Stromal cell of bone marrow (primary cell): Measurements from ENCODE around the gene PPARG.
A peak's percentile ranks its signal among the peaks of the same experiment; 100 is the strongest.
"Not testable (repeated sequence)": the region's sequence is repeated elsewhere in the genome, so short reads cannot be mapped to it uniquely, and the experiment has no call there.

Source experiments
- DNase-seq: peaks from one replicate; pipeline ENCODE4 v3.0.0-alpha.2; 2012; ENCODE audit warnings: low read depth

PPARG gene

DNA sequence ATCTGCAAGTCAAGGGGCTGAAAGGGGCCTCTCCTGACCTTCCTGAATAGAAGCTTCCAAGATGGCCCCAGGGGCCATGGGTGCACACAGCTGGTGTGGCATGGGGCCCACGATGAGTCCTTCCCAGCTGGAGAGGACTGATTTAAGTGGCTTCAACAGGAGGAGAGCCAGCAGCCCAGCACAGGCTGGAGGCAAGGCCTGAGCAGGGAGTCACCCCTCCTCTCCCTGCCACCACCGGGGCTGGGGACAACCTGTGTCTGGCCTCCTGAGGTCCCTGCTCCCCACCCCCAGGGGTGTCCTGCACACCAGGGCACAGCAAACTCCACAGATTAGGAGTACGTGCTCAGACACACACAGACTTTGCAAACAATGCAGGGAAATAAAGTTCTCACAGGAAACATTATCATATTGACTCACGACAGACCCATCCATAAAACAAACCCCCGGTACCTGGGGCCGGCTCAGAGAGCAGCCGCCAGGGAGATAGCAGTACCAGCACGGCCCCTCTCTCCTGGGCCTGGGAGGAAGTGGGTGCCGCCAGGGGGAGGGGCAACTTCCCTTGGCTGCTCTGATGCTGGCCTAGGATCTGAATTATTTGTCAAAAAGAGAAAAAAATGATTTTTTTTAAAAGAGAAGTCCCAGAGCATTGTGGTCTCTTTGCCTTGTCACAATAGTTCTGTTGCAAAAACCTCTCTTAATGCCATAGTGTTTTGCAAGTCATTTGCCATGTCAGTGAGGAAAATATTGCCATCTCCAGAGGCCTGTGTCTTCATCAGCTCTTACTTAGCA is 173.5 kb downstream of the PPARG start:
- DNase-seq, result no peak

DNA sequence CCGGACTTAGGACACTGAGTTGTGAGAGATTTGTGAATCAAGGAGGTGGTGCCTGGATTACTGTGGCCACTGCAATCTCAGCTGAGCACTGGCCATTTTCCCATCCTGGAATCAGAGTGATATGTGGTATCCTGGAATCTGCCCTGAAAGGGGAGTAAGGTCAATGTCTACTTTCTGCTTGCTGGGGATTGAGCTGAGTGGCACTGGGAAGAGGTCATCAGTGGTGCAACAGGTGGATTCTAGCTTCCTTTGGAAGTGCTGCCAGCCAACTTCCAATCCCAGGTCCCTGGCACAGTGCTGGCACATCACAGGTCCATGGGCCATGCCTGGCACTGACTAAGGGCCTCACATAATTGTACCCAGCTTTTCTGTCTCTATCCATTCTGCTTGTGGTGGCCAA is 174.8 kb downstream of the PPARG start:
- no peak for DNase-seq

DNA sequence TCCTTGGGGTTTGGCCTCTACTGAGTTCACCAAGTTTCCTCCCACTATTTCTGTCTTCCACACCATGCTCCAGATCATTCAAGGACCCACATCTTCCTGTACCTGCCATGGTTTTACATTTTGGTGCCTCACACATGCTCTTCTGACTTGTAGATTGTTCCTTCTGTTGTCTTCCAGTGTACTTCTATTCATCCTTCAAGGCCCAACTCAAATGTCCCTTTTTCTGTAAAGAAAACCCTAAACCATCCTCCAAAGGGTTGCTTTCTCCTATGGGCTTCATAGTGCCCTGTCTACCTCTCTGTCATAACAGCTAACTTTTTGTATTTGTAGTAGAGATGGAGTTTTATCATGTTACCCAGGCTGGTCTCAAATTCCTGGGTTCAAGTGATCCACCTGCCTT is 175.3 kb downstream of the PPARG start:
- no peak for DNase-seq

DNA sequence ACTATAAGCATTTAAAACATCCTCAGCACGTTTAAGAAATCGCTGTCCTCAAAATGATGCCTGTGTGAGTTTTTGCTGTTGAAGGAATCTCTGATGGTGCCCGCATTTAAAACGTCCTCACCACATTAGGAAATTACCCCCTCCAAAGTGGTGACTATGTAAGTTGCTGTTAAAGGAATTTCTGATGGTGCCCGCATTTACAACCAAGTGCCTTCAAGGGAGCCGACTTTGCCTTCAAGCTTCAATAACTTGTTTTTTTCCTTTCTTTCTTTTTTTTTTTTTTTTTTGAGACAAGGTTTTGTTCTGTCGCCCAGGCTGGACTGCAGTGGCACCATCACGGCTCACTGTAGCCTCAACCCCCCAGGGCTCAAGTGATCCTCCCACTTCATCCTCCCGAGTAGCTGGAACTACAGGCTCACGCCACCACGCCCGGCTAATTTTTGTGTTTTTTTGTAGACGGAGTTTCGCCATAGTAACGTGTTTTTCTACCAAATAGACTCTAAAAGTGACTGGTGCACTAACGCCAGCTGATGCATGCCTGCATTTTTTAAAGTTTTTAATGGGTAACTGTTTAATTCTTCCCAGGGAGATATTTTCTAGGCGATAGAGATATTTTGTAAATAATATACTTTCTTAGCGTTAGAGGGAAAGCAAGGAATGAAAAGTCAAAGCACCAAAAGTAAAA is 176.4 kb downstream of the PPARG start:
- no peak for DNase-seq

DNA sequence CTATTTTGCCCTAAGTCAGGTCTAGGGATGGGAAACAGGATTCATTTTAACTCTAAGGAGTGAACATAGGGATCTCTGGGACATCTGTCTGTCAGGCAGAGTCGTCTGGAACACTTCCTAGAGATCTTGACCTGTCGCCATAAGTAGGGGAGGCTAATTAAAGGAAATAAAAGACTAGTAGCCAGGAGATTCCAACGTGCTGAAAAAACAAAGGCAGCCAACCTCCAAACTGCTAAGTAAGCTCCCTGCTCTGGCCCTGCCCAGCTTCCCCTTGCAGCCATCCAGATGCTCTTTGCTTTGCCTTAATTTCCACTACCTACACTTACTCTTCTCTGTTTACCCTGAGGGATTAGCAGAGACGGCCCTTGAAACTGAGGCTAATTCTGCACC is 177.0 kb downstream of the PPARG start:
- no peak for DNase-seq

DNA sequence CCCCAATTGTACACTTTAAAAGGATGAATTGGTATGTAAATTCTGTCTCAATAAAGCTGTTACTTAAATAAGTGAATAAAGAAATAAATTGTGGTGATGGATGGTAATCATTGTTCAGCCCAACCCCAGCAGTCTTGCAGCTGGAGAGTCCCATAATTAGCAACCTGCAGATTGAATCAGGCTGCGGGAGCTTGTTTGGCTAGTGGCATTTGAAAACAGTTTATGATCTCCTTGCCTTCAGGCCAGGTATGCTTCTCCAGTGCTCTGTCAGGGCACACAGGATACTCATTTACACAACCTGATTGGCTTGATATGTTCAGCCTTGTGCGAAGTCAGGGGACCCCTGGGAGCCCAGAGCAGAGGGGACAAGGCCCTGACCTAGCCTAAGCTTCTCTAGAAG is 178.9 kb downstream of the PPARG start:
- DNase-seq, result no peak

DNA sequence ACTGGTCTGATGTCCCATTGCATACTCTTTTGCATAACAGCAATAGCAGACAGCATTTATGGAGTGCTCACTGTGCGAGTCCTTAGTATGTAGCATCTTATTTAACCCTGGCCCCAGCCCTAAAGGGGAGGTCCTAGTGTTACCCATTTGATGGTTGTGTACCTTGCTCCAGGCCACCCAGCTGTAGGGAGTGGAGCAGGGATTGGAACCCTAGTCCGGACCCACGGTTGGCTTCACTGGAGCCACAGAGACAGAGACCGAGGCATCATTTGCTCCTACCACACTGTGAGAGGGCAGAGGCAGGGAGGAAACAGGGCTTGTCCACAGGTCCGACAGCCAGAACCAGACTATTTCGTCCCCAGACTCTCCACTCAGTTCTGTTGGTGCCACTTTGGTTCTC is 179.4 kb downstream of the PPARG start:
- DNase-seq, result no peak

DNA sequence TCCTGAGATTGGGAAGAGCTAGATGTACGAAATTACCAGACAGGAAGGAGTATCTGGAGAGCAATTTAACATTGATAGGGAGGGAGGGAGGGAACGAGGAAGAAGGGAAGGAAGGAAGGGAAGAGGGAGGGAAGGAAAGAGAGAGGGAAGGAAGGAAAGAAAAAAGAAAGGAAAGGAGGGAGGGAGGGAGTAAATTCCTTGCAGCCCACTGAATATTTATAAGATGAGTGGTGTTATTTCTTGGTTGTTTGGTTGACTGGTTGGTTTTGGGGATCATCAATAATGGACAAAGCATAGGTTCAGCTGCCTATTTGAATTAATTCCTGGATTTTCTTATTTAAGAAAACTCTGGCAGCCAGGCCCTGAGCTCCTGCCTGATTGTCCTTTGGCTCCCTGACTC is 179.9 kb downstream of the PPARG start:
- no peak for DNase-seq

DNA sequence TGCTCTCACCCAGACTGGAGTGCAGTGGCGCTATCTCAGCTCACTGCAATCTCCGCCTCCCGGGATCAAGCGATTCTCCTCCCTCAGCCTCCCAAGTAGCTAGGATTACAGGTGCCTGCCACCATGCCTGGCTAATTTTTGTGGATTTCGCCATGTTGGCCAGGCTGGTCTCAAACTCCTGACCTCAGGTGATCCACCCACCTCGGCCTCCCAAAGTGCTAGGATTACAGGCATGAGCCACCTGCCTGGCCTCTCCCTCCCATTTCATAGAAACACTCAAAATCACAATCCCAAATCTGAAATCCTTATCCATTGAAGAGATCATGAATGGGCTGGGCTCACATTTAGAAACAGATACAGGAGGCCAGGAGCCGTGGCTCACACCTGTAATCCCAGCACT is 180.4 kb downstream of the PPARG start:
- not testable (repeated sequence) for DNase-seq

DNA sequence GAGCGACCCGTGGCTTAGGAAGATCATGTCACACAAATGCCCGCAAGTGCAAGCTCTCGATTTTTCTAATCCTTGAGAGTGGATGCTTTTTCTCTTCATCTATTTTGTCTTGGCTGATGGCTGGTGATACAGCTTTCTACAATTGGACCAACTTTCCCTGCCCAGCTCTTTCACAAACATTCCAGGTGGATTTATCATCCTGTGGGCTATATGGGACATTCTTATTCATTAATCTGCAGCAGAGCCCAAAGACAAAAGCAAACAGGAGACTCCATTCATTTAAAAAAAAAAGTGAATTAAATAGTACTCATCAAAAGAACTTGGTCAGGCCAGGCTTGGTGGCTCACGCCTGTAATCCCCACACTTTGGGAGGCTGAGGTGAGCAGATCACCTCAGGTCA is 181.2 kb downstream of the PPARG start:
- no peak for DNase-seq

DNA sequence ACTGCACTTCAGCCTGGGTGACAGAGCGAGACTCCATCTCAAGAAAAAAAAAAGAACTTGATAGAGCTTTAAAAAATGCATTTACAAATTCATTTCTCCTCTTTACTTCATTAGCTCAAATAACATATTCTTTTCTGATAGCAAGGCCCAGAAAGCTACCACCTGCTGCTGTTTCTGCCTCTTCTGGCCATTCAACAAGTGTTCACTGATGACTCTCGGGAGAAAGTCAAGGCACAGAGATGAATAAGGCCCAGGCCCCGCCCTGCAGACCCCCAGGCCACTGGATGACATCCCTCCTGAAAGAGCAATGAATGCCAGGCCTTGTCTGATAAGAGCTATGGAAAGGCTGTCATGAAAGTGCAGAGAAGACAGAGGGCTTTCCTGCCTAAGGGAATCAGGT is 181.8 kb downstream of the PPARG start:
- no peak for DNase-seq

DNA sequence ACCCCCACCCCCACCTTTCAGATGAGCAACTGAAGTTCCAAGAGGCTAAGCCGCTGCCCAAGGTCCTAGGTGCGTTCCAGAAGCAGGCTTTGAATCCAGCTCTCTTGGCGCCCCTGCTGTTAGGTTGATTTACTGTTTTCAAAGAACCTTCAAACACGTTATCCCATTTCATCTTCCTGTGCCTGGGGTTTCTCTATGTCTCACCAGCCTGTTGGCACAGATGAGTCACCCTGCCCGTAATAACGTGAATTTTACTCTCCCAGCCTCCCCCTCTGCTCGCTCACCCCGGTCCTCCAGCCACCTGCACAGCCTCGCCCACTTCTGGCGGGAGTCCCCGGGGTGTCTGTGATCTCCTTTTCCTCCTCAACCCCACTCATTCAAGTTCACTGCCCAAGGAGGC is 182.4 kb downstream of the PPARG start:
- DNase-seq, result no peak

DNA sequence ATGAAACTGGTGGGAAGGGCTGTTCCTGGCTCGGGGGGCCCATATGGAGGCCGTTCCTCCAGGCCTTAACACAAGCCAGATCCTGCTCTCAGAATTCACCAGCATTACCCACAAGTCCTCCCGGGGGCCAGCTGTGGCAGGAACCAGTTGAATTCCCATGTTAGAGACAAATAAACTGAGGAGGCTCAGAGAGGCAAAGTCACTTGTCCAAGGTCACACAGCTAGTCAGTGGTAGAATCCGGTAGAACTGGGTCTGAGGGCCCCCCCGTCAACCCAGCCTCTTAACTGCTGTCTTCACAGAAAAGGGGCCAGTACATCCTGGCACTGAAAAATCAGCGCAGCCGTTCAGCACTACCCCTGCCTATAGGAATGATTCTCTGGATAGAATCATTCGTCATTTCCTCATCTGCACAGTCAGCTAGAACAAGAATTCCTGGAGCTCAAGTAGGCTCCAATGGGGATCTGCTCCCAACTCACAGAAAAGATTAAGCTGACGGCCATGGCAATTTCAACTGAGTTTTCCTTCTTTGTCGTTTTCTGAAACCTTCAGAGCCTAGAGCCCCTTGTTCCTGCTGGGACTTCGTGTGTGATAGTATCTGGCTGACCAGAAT is 183.2 kb downstream of the PPARG start:
- no peak for DNase-seq

DNA sequence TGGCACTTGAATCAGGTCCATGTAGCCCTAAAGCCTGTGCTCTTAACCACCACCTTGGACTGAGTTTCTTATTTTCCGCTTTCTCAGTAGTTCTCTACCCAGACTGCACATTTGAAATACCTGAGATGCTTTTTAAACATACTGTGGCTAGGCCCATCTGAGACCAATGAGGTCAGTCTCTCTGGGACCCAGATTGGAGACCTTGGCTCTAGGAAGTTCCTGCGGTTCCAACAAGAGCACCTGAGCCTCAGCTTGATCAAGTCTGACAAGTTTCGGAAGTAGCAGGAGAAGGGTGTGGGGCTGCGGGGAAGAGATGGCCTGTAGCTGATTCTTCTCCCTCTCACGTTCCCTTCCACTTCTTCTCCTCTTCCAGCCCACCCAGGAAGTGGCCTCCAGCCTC is 183.9 kb downstream of the PPARG start:
- DNase-seq, result no peak

DNA sequence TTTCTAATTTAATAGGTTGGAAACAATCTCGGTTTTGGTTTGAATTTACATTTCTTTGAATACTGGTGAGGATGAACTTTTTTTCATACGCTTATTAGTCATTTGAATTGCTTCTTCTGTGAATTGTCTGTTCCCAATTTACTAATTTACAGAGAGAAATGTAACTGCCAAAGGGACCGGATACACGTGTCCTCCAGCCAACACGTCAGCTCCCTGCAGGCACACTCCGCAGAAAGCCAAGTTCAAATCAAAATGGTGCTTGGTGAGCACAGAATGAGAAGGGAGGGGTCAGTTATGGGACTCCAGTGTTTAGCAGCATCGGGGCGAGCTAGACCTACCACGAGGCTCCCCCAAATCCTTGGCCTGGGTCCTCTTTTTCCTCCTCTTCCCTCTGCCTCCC is 184.6 kb downstream of the PPARG start:
- no peak for DNase-seq

DNA sequence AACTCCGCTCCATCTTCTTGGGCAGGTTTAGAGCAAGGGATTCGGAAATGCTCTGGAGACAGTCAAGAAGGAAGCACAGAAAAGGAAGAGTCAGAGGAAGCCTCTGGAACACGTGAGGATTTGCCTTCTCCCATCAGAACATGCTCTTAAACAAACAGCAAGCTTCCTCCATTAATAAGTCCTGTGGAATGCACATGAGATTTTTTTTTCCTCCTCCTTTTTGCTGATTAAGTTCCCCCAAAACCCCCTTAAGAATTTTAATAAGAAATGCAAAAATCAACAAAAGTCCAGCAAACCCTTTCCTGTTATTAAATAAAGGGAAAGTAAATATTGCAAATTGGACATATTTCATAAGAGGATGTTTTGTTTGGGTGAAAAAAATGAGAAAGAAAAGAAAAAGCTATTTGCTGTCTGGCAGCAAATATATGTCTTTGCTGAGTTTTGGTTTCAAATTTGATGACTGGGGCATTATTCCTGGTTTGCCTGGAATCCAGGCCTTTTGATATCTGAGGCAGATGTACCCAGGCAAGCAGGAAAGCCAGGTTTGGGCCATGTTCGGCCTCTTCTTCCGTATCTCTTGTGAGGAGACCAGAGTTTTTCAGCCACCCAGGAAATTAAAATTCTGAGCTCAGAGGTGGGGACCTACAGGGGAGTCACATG is 187.5 kb downstream of the PPARG start:
- DNase-seq, result peak; percentile 49

DNA sequence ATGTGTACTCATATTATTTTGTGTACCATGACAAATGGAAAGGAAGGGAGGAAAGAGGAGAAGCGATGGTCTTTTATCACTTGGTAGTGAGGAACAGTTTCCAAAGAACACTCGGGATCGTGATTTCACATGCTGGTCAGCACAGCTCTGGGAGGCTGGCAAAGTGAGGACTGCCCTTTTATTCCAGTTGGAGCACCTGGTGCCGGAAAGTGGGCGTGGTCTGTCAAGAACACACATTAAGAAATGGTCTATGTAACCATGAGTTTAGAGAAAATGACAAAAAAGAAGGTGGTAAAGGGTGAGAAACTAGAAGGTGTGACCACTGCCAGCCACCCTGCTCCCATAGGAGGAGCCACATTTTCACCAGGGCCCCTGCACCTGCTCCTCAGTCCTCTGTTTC is 188.4 kb downstream of the PPARG start:
- no peak for DNase-seq

DNA sequence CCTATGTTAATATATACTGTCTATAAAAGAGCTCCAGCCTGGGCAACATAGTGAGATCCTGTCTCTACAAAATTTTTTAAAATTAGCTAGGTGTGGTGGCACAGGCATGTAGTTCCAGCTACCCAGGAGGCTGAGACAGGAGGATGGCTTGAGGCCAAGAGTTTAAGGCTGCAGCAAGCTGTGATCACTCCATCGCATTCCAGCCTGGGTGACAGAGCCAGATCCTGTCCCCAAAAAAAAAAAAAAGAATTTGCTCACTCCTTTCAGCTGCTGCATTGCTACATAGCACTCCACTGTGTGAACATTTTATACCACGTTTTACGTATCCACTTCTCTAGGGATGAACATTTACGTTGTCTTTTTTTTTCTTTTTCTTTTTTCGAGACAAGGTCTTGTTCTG is 189.5 kb downstream of the PPARG start:
- DNase-seq, result no peak

DNA sequence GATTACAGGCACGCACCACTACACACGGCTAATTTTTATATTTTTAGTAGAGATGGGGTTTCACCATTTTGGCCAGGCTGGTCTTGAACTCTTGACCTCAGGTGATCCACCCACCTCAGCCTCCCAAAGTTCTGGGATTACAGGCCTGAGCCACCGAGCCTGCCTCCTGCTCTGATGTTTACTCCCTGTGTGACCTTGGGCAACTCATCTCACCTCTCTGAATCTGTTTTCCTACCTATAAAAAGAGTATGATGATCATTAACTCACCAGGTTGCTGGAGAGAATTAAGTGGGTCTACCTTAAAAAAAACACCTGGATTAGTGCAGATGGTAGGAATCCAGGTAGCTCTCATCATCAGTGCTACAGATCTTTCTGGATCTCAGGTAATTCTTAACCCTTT is 190.3 kb downstream of the PPARG start:
- not testable (repeated sequence) for DNase-seq

DNA sequence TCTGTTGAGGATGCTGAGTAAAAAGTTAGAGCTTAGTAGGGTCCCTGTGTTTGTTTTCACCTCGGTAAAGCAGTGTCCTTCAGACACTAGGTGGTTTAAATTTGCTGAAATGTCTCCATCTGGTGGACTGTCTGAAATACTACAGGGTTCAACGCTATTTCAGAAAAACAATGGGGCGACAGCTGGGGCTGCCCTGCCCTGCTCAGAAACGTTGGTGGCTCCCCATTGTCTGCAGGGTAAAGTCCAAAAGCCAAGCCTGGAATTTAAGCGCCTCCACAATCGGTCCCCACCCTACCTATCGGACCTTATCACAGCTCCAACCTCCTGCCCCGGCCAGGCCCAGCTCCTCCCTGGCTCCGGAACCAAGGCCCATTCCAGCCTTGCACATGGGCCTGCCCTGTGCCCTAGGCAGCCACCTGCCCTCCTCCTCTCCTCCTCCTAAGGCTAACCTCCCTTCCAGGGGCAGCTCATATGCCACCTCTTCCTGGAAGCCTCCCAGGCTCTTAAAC is 191.1 kb downstream of the PPARG start:
- no peak for DNase-seq

DNA sequence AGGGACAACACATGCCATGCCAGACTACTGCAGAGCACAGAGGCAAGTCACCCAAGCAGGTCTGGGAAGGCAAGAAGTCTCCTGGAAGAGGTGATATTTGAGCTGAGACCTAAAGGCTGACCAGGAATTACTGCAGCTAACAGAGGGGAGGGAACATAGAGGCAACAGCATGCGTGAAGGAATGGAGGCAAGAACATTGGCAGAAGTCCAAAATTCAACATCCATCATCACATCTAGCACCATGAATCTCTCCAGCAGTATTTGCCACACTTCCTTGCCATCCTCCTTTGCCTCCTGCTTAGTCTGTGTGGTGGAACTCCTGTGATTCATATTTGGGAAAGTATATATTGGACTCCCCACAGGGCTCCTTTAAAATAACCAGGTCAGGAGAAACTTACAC is 194.5 kb downstream of the PPARG start:
- DNase-seq, result no peak

DNA sequence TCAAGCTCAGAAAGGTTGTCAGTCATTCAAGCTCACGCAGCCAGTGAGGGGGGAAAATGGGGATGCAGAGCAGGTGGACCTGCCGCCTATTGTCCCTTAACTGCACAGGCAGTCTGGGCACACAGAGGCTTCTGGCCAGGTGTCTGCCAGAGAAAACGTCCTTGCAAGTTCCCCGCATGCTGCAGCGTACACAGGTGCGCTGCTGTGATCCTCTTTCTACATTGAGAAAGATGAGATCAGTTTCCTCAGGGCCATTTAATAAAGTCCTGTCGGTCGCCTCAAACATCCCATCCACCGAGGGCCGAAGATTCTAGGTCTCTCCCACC is 195.0 kb downstream of the PPARG start:
- DNase-seq, result no peak
